ENCODE data around the gene TMEM204.

The TMEM204 gene

GRCh38 chr16:1518626-1519135, 14.8 kb upstream of the TMEM204 start:
- in situ Hi-C loops (cut with MboI; ENCODE audit: low sequenced_read_pairs), result no loop called here

GRCh38 chr16:1519831-1520230, 13.6 kb upstream of the TMEM204 start:
- in situ Hi-C loops (cut with MboI; ENCODE audit: low sequenced_read_pairs), result no loop called here

DNA sequence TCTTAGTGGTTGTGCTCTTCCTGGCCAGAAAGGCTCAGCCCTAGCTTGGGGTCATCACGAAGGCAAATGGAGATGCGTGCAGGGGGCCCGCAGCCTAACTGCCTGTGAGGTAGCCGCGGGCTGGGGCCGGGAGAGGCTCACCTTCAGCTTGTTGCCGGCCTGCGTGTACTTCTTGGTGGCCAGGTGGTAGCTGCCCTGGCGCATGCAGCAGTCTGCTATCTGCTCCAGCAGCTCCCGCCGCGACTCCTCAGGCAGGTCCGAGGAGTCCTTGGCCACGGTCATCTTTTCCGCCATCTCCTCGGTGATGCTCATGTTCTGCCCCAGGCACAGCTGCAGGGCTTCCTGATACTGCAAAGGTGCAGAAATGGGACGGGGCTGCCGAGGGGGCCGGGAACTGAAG, 13.0 kb upstream of the TMEM204 start:
- in situ Hi-C loops (cut with MboI; ENCODE audit: low sequenced_read_pairs), result no loop called here

DNA sequence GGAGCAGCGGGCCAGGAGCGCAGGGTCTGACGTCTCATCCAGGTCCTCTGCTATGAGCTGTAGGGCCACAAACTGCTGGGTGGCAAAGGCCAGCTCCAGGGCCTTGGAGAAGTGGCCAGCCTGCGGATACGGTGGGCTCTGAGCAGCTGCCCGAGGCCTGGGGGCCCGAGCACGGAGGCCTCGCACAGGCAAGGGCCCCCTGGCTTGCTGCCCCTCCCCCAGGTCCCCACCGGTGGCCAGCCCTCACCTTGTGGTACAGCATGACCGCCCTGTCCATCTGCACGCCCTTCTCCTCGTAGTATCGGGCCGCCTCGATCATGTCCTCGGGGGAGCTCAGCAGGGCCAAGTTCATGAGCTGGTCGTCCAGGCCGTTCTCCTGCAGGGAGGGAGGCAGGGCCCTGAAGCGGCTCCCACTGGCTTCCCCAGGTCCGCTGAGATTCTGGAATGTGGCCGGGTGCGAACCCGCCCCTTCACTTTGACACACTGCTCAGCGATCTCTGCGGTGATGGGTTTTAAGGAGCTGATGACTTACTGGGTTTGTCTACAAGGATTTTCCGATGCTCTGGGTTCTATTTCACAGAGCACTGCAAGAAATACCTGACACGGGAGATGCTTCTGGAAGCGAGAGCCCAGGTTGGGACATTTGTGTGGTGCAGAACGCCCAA, 9.8 kb upstream of the TMEM204 start:
- in situ Hi-C loops (cut with MboI; ENCODE audit: low sequenced_read_pairs), result no loop called here

GRCh38 chr16:1524366-1524765, 9.1 kb upstream of the TMEM204 start:
- in situ Hi-C loops (cut with MboI; ENCODE audit: low sequenced_read_pairs), result no loop called here

- in situ Hi-C loops (cut with MboI; ENCODE audit: low sequenced_read_pairs), result no loop called here
Measured at GRCh38 chr16:1525871-1526607, 7.4 kb upstream of the TMEM204 start.

- in situ Hi-C loops (cut with MboI; ENCODE audit: low sequenced_read_pairs), result no loop called here
Measured at GRCh38 chr16:1526608-1527555, 6.6 kb upstream of the TMEM204 start.

DNA sequence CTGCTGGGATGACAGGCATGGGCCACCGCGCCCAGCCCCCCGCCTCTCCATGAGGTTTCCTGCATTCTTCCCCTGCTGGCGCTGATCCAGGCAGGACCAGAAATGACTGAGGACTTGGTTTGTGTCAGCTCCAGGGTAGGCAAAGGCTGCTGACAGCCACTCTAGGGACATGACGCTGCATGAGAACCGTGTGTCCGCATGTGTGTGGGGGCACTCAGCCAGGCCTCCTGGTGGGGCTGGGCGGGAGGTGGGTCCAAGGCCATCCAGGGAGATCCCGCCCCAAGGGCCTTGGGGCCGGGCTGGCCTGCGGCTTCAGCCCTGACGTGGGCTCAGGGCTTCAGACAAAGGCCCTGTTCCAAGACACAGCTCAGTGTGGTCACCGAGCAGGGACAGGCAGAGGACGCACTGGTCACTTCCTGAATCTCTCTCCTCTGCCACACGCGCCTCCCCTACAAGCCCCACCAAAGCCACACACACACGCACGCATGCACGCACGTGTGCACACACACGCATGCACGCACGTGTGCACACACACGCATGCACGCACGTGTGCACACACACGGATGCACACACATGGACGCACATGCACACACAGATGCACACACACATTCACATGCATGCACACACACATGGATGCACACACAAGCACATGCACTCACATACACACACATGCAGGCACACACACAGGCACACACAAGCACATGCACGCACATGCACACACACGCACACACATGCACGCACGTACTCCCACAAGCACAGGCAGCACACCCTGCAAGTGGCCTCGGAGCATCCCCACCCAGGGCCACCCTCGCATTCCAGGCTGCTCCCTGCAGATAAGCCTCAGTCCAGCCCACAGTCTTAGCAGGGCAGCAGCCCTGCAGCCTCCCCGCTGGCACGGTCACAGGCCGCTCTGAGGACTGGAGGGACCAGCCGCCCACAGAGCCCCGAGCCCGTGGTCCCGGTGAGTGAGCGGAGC, 5.3 kb upstream of the TMEM204 start:
- in situ Hi-C loops (cut with MboI; ENCODE audit: low sequenced_read_pairs), result no loop called here

DNA sequence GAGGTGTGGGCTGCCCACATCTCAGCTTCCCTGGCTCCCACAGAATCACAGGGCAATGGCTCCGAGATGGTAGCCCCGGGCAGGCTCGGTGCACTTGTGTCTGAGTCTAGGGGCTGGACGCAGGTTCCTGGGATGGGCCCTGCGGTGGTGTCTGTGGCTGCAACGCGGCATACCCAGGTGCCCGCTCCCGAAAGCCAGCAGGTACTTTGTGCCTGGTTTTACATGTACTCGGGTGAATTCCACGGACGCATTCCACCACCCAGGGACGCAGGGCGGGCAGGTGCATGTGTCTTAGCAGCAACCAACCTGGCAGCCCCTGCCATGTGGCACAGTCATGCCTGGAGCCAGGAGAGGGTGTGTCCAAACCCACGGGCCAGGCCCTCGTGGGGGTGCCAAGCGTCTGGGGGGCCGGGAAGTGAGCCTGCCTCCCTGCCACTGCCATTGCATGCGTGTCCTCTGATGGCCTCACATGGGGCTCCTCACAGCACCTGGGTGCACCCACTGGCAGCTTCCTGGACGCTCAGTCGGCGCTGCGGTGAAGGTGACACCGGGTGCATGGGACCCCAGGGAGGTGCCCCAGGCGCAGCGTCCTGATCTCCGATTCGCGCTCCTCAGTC, 4.4 kb upstream of the TMEM204 start:
- in situ Hi-C loops (cut with MboI; ENCODE audit: low sequenced_read_pairs), result no loop called here

DNA sequence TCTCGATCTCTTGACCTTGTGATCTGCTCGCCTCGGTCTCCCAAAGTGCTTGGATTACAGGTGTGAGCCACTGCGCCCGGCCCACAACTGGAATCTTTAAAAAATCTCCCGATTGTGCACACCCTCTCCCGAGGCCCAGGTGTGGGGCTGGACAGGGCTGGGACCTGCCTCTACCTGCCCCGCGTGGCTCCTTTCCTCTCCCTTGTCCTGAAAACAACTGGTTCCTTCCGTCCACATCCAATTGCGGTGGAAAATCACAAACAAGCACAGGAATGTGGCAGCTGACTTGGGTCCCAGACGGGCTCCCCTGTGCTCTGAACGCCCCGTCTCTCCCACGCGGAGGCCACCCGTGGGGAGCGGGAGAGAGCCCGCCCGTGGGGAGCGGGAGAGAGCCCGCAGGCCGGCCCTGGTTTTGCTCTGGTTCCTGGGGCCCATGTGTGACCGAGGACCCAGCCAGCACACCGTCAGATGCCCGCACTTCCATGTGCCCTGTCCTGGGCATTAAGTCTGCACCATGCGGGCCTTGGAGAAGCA, 3.0 kb upstream of the TMEM204 start:
- in situ Hi-C loops (cut with MboI; ENCODE audit: low sequenced_read_pairs), result no loop called here

GRCh38 chr16:1530883-1531637, 2.4 kb upstream of the TMEM204 start:
- in situ Hi-C loops (cut with MboI; ENCODE audit: low sequenced_read_pairs), result no loop called here

DNA sequence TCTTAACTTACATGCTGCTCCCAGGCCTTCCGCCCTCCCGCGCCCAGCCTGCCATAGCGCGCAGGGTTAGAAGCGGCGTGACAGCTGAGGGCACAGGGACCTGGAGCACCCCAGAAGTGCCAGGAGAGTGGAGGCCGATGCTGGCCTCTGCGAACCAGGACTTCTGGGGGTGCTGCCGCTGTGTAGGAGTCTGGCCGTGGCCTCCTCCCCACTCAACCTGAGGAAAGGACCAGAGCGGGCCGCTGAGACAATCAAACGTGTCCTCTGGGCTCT, 1.9 kb upstream of the TMEM204 start:
- in situ Hi-C loops (cut with MboI; ENCODE audit: low sequenced_read_pairs), result no loop called here

DNA sequence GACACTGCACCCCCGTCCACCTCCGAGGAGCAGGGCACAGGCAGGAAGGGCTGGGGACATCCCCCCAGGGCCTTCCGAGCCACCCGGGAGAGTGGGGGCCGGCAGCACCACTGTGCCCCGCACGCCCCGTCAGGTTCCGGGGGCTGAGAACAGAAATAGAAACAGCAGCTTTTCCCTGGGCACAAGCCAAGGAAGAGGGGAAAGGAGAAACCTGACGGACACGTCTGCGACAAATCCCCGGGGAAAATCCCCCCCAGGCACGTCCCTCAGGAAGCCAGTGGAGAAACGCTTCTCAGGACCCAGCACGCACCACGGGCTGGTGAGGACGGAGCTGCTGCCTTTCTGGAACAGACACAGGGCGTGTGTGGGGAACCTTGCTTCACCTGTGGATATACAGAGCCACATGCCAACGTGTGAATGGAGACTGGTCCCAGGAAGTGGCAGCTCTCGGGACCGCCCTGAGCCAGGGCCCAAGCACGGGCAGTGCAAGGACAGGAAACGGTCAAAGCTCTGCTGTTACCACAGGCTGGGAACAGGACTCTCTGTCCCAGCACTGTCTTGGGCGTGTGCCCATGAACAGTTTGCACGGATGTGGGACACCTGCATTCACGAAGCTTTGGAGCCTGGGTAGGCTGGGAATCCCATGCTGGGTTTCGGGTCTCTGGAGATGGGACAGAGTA, 1.2 kb upstream of the TMEM204 start:
- in situ Hi-C loops (cut with MboI; ENCODE audit: low sequenced_read_pairs), result no loop called here

- in situ Hi-C loops (cut with MboI; ENCODE audit: low sequenced_read_pairs), result no loop called here
Measured at GRCh38 chr16:1532771-1533170, 695 bp upstream of the TMEM204 start.

DNA sequence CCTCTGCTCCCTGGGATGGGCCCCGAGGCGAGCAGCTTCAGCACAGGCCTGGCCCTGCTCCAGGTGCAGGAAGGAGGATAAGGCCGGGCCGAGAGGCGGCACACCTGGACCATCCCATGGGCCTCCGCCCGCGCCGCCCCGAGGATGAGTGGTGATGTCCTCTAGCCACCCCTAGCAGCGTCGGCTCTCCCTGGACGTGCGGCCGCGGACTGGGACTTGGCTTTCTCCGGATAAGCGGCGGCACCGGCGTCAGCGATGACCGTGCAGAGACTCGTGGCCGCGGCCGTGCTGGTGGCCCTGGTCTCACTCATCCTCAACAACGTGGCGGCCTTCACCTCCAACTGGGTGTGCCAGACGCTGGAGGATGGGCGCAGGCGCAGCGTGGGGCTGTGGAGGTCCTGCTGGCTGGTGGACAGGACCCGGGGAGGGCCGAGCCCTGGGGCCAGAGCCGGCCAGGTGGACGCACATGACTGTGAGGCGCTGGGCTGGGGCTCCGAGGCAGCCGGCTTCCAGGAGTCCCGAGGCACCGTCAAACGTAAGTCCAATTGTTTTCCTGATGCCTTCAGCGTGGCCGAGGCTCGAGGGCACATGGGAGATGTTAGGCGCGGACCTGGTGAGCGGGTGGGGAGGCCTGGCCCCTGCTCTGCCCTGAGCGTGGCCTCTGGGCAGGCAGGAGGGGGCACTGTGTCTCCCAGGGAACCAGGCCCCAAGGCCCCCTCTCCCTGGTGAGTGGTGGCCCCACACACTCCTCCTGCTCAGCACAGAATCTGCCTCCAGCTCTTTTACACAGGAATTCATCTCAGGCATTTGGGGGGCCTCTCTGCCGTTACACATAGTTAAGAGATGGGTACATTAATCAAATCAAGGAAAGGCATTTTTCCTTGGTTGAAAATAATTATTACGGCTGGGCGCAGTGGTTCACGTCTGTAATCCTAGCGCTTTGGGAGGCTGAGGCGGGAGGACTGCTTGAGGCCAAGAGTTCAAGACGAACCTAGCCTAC, 855 bp downstream of the TMEM204 start:
- in situ Hi-C loops (cut with MboI; ENCODE audit: low sequenced_read_pairs), result no loop called here

- in situ Hi-C loops (cut with MboI; ENCODE audit: low sequenced_read_pairs), result no loop called here
Measured at GRCh38 chr16:1535391-1536291, 2.2 kb downstream of the TMEM204 start.

All from HL-60/S4 treated with phorbol 12-myristate 13-acetate at 8.2 ng/mL for 4 days and 3 days (cell line).